Neuron (in vitro differentiated cells): ENCODE results near the gene LDHAL6B.

ENCODE experiments used
- H2AFZ ChIP-seq: one replicate; pipeline ENCODE4 v1.6.1; 2013; ENCODE audit warnings: low read depth, mild to moderate bottlenecking, inconsistent platforms, low read length, moderate library complexity
- H3K27me3 ChIP-seq: one replicate; pipeline ENCODE4 v1.6.1; 2013; ENCODE audit warnings: low read length; ENCODE audit not compliant: insufficient read depth
- H3K36me3 ChIP-seq: one replicate; pipeline ENCODE4 v1.6.1; 2013; ENCODE audit warnings: low read length; ENCODE audit not compliant: insufficient read depth
- H3K4me1 ChIP-seq: one replicate; pipeline ENCODE4 v1.6.1; 2013; ENCODE audit warnings: low read length; ENCODE audit not compliant: insufficient read depth
- H3K4me3 ChIP-seq: 2 replicates; pipeline ENCODE4 v1.5.1; 2013; ENCODE audit warnings: mild to moderate bottlenecking, low read length, moderate library complexity
- H3K9me3 ChIP-seq: one replicate; pipeline ENCODE4 v1.6.1; 2013; ENCODE audit warnings: low read length

The LDHAL6B gene

GRCh38 chr15:59170295-59171066 lies 36.2 kb upstream of the LDHAL6B start:
- no peaks in the 10 kb centered on the region for H3K4me1 ChIP-seq
- no peak overlapping the region for H2AFZ ChIP-seq
- H3K27me3 ChIP-seq: no peaks in the 10 kb centered on the region
- peaks cover 4% of the 10 kb centered on the region for H3K36me3 ChIP-seq
- no peaks in the 10 kb centered on the region for H3K9me3 ChIP-seq
- no peak overlapping the region for H3K4me3 ChIP-seq

- Histone ChIP-seq H3K36me3 (peaks cover 4% of the 10 kb centered on the region), H3K4me1 (no peaks in the 10 kb centered on the region), H3K4me3 (no peak overlapping the region), H2AFZ (no peak overlapping the region), H3K27me3 (no peaks in the 10 kb centered on the region), H3K9me3 (no peaks in the 10 kb centered on the region)
These were observed 35.6 kb upstream of the LDHAL6B start for GRCh38 chr15:59171067-59171397.

GRCh38 chr15:59172289-59172901 lies 34.2 kb upstream of the LDHAL6B start:
- H3K4me1 ChIP-seq: no peaks in the 10 kb centered on the region
- H2AFZ ChIP-seq: no peak overlapping the region
- peaks cover 4% of the 10 kb centered on the region for H3K36me3 ChIP-seq
- H3K4me3 ChIP-seq: no peak overlapping the region
- no peaks in the 10 kb centered on the region for H3K27me3 ChIP-seq
- no peaks in the 10 kb centered on the region for H3K9me3 ChIP-seq

GRCh38 chr15:59173194-59173593 lies 33.4 kb upstream of the LDHAL6B start:
- Histone ChIP-seq H3K4me1 (no peaks in the 10 kb centered on the region), H3K4me3 (no peak overlapping the region), H3K36me3 (peaks cover 4% of the 10 kb centered on the region), H2AFZ (no peak overlapping the region), H3K9me3 (no peaks in the 10 kb centered on the region), H3K27me3 (no peaks in the 10 kb centered on the region)

GRCh38 chr15:59174151-59174834 lies 32.4 kb upstream of the LDHAL6B start:
- Histone ChIP-seq H3K9me3 (no peaks in the 10 kb centered on the region), H3K36me3 (peaks cover 4% of the 10 kb centered on the region), H3K27me3 (no peaks in the 10 kb centered on the region), H3K4me1 (no peaks in the 10 kb centered on the region), H3K4me3 (no peak overlapping the region), H2AFZ (no peak overlapping the region)

- Histone ChIP-seq H3K4me1 (no peaks in the 10 kb centered on the region), H3K9me3 (no peaks in the 10 kb centered on the region), H3K36me3 (peaks cover 4% of the 10 kb centered on the region), H3K27me3 (no peaks in the 10 kb centered on the region), H2AFZ (no peak overlapping the region), H3K4me3 (no peak overlapping the region)
These were observed 31.5 kb upstream of the LDHAL6B start for GRCh38 chr15:59174835-59175831.

- Histone ChIP-seq H3K27me3 (no peaks in the 10 kb centered on the region), H2AFZ (no peak overlapping the region), H3K9me3 (peaks cover 3% of the 10 kb centered on the region), H3K4me1 (no peaks in the 10 kb centered on the region), H3K4me3 (no peak overlapping the region), H3K36me3 (no peaks in the 10 kb centered on the region)
These were observed 29.9 kb upstream of the LDHAL6B start for GRCh38 chr15:59176653-59177316.

GRCh38 chr15:59177317-59177660 lies 29.4 kb upstream of the LDHAL6B start:
- no peaks in the 10 kb centered on the region for H3K36me3 ChIP-seq
- H2AFZ ChIP-seq: no peak overlapping the region
- H3K4me3 ChIP-seq: no peak overlapping the region
- no peaks in the 10 kb centered on the region for H3K4me1 ChIP-seq
- peaks cover 5% of the 10 kb centered on the region for H3K9me3 ChIP-seq
- no peaks in the 10 kb centered on the region for H3K27me3 ChIP-seq

GRCh38 chr15:59178151-59178695 lies 28.4 kb upstream of the LDHAL6B start:
- H3K27me3 ChIP-seq: no peaks in the 10 kb centered on the region
- peaks cover 12% of the 10 kb centered on the region for H3K9me3 ChIP-seq
- no peaks in the 10 kb centered on the region for H3K4me1 ChIP-seq
- H2AFZ ChIP-seq: no peak overlapping the region
- H3K4me3 ChIP-seq: no peak overlapping the region
- no peaks in the 10 kb centered on the region for H3K36me3 ChIP-seq

GRCh38 chr15:59179717-59180116 lies 26.9 kb upstream of the LDHAL6B start:
- H3K4me1 ChIP-seq: no peaks in the 10 kb centered on the region
- H3K9me3 ChIP-seq: peaks cover 14% of the 10 kb centered on the region
- no peaks in the 10 kb centered on the region for H3K36me3 ChIP-seq
- no peak overlapping the region for H2AFZ ChIP-seq
- H3K4me3 ChIP-seq: no peak overlapping the region
- no peaks in the 10 kb centered on the region for H3K27me3 ChIP-seq

GRCh38 chr15:59180945-59181600 lies 25.6 kb upstream of the LDHAL6B start:
- Histone ChIP-seq H3K27me3 (no peaks in the 10 kb centered on the region), H3K9me3 (peaks cover 14% of the 10 kb centered on the region), H2AFZ (no peak overlapping the region), H3K36me3 (no peaks in the 10 kb centered on the region), H3K4me3 (no peak overlapping the region), H3K4me1 (no peaks in the 10 kb centered on the region)

- peaks cover 5% of the 10 kb centered on the region for H3K36me3 ChIP-seq
These were observed 20.9 kb upstream of the LDHAL6B start for GRCh38 chr15:59185725-59186124.

More at GRCh38 chr15:59185725-59186124, 20.9 kb upstream of the LDHAL6B start:
- Histone ChIP-seq H3K27me3 (no peaks in the 10 kb centered on the region), H3K9me3 (peaks cover 21% of the 10 kb centered on the region), H3K4me1 (no peaks in the 10 kb centered on the region), H3K4me3 (no peak overlapping the region), H2AFZ (no peak overlapping the region)
